Neural progenitor cell (in vitro differentiated cells): ENCODE data around the gene ANKMY1. TPM values are rescaled to one million over a fixed set of nuclear protein-coding genes. Genes with fewer than 3 reads are reported as not detected.
A peak's percentile ranks its signal among the peaks of the same experiment; 100 is the strongest.

ENCODE experiments used
- DNase-seq: peaks from one replicate; pipeline ENCODE4 v3.0.0-alpha.2; 2016; ENCODE audit warnings: low spot score
- H2AFZ ChIP-seq: fragments of 200-600 bp; sonication (generic); replicated peaks from 2 replicates; pipeline ENCODE4 v1.6.1; 2016; ENCODE audit warnings: antibody characterized with exemption
- H3F3A ChIP-seq: fragments of 200-600 bp; sonication (generic); 2 replicates; pipeline ENCODE4 v1.6.1; 2016; ENCODE audit warnings: antibody characterized with exemption, low read depth
- H3K27ac ChIP-seq: fragments of 200-600 bp; sonication (generic); 2 replicates; pipeline ENCODE4 v1.5.1; 2016; ENCODE audit warnings: mild to moderate bottlenecking
- H3K27me3 ChIP-seq: fragments of 200-600 bp; sonication (generic); 2 replicates; pipeline ENCODE4 v1.6.1; 2016; ENCODE audit warnings: mild to moderate bottlenecking, moderate library complexity
- H3K36me3 ChIP-seq: fragments of 200-600 bp; sonication (generic); 2 replicates; pipeline ENCODE4 v1.5.1; 2016
- H3K4me1 ChIP-seq: fragments of 200-600 bp; sonication (generic); 2 replicates; pipeline ENCODE4 v1.6.1; 2016; ENCODE audit warnings: mixed run types
- H3K4me2 ChIP-seq: fragments of 200-600 bp; sonication (generic); 2 replicates; pipeline ENCODE4 v1.6.1; 2016
- H3K4me3 ChIP-seq: fragments of 200-600 bp; sonication (generic); 2 replicates; pipeline ENCODE4 v1.5.1; 2016
- H3K79me2 ChIP-seq: fragments of 200-600 bp; sonication (generic); 2 replicates; pipeline ENCODE4 v1.6.1; 2016; ENCODE audit warnings: low read depth
- H3K9ac ChIP-seq: fragments of 200-600 bp; sonication (generic); 2 replicates; pipeline ENCODE4 v1.6.1; 2016
- H3K9me3 ChIP-seq: fragments of 200-600 bp; sonication (generic); 2 replicates; pipeline ENCODE4 v1.5.1; 2016; ENCODE audit warnings: low read depth
- H4K20me1 ChIP-seq: fragments of 200-600 bp; sonication (generic); 2 replicates; pipeline ENCODE4 v1.6.1; 2016; ENCODE audit warnings: low read depth
- H3K27ac Mint-ChIP-seq: 3 replicates; pipeline ENCODE4 v1.8.0; 2021; ENCODE audit warnings: mixed read lengths
- H3K27me3 Mint-ChIP-seq: 2 replicates; pipeline ENCODE4 v1.8.0; 2022; ENCODE audit warnings: low read depth, mild to moderate bottlenecking, inconsistent platforms, moderate library complexity, mixed read lengths; ENCODE audit not compliant: insufficient read depth
- H3K36me3 Mint-ChIP-seq: 3 replicates; pipeline ENCODE4 v1.8.0; 2021; ENCODE audit warnings: mixed read lengths
- H3K4me1 Mint-ChIP-seq: 3 replicates; pipeline ENCODE4 v1.8.0; 2021; ENCODE audit warnings: mixed read lengths
- H3K4me3 Mint-ChIP-seq: 3 replicates; pipeline ENCODE4 v1.8.0; 2021; ENCODE audit warnings: mild to moderate bottlenecking, moderate library complexity, mixed read lengths
- H3K9me3 Mint-ChIP-seq: 3 replicates; pipeline ENCODE4 v1.8.0; 2020; ENCODE audit warnings: mixed read lengths
- CTCF ChIP-seq: fragments of 200-600 bp; sonication (generic); IDR thresholded peaks from 2 replicates; pipeline ENCODE4 v1.5.1; 2017; ENCODE audit warnings: antibody characterized with exemption, mild to moderate bottlenecking
- EZH2 ChIP-seq: fragments of 200-600 bp; sonication (generic); IDR thresholded peaks from 2 replicates; pipeline ENCODE4 v1.6.1; 2017; ENCODE audit warnings: antibody characterized with exemption, mild to moderate bottlenecking, moderate library complexity
- EZH2phosphoT487 ChIP-seq: fragments of 200-600 bp; sonication (generic); IDR thresholded peaks from 2 replicates; pipeline ENCODE4 v1.6.1; 2017; ENCODE audit warnings: antibody characterized with exemption
- total RNA-seq: library from RNA; depleted of rRNA; stranded (reverse); fragments of >200 nt; gene quantifications from 2 replicates; pipeline ENCODE4 v1.2.3, GENCODE V29; 2015; ENCODE audit warnings: low replicate concordance

The ANKMY1 gene
- total RNA-seq, 1 donor from 2014 or later = 4.2 TPM

- Histone ChIP-seq H3F3A (no peaks in the 10 kb centered on the region), H2AFZ (no peak overlapping the region), H3K36me3 (no peaks in the 10 kb centered on the region), H3K79me2 (no peaks in the 10 kb centered on the region), H3K9ac (no peak overlapping the region), H3K9me3 (no peaks in the 10 kb centered on the region), H4K20me1 (no peaks in the 10 kb centered on the region), H3K4me1 (no peaks in the 10 kb centered on the region), H3K4me2 (no peak overlapping the region), H3K27ac (no peak overlapping the region), H3K27me3 (no peaks in the 10 kb centered on the region), H3K4me3 (no peak overlapping the region)
- H3K4me1 Mint-ChIP-seq = peaks cover 3% of the 10 kb centered on the region
- H3K9me3 Mint-ChIP-seq = no peaks in the 10 kb centered on the region
- H3K27me3 Mint-ChIP-seq = peaks cover 6% of the 10 kb centered on the region
- H3K36me3 Mint-ChIP-seq = peaks cover 3% of the 10 kb centered on the region
- TF ChIP-seq EZH2 = no peak
- no peak for TF ChIP-seq EZH2phosphoT487
- TF ChIP-seq CTCF = no peak
- no peak for DNase-seq
- no peak overlapping the region for H3K27ac Mint-ChIP-seq
- no peak overlapping the region for H3K4me3 Mint-ChIP-seq
These were observed 50.6 kb downstream of the ANKMY1 start for GRCh38 chr2:240507060-240507777.

- peaks cover 3% of the 10 kb centered on the region for H3K36me3 Mint-ChIP-seq
- no peak overlapping the region for H3K4me3 Mint-ChIP-seq
- H3K27me3 ChIP-seq = no peaks in the 10 kb centered on the region
- peaks cover 6% of the 10 kb centered on the region for H3K27me3 Mint-ChIP-seq
- no peak overlapping the region for H3K4me2 ChIP-seq
- no peak overlapping the region for H2AFZ ChIP-seq
- TF ChIP-seq EZH2 (no peak), EZH2phosphoT487 (no peak), CTCF (no peak)
- no peaks in the 10 kb centered on the region for H3K36me3 ChIP-seq
- no peaks in the 10 kb centered on the region for H3K9me3 ChIP-seq
- H3K27ac ChIP-seq = no peak overlapping the region
- no peaks in the 10 kb centered on the region for H3K9me3 Mint-ChIP-seq
- no peak for DNase-seq
- peaks cover 3% of the 10 kb centered on the region for H3K4me1 Mint-ChIP-seq
- H4K20me1 ChIP-seq = no peaks in the 10 kb centered on the region
- no peaks in the 10 kb centered on the region for H3K4me1 ChIP-seq
- no peak overlapping the region for H3K9ac ChIP-seq
- no peak overlapping the region for H3K27ac Mint-ChIP-seq
- H3K79me2 ChIP-seq = no peaks in the 10 kb centered on the region
- H3K4me3 ChIP-seq = no peak overlapping the region
- no peaks in the 10 kb centered on the region for H3F3A ChIP-seq
These were observed 51.3 kb downstream of the ANKMY1 start for GRCh38 chr2:240506406-240507059.

- Mint-ChIP-seq H3K4me3 (no peak overlapping the region), H3K4me1 (peaks cover 3% of the 10 kb centered on the region), H3K27me3 (peaks cover 6% of the 10 kb centered on the region), H3K27ac (peak overlapping the region; percentile 43), H3K9me3 (no peaks in the 10 kb centered on the region), H3K36me3 (peaks cover 3% of the 10 kb centered on the region)
- Histone ChIP-seq H3K36me3 (no peaks in the 10 kb centered on the region), H2AFZ (no peak overlapping the region), H3K27me3 (no peaks in the 10 kb centered on the region), H3K9me3 (no peaks in the 10 kb centered on the region), H4K20me1 (no peaks in the 10 kb centered on the region), H3K9ac (no peak overlapping the region), H3K27ac (no peak overlapping the region), H3F3A (no peaks in the 10 kb centered on the region), H3K4me1 (no peaks in the 10 kb centered on the region), H3K79me2 (no peaks in the 10 kb centered on the region), H3K4me2 (no peak overlapping the region), H3K4me3 (no peak overlapping the region)
- DNase-seq = no peak
- no peak for TF ChIP-seq CTCF
- no peak for TF ChIP-seq EZH2phosphoT487
- TF ChIP-seq EZH2 = no peak
These were observed 51.9 kb downstream of the ANKMY1 start for GRCh38 chr2:240505910-240506309.
